Right lobe of liver (tissue), 6 donors: Measurements from ENCODE around the gene SYNE2. TPM values are rescaled to one million over a fixed set of nuclear protein-coding genes. Genes with fewer than 3 reads are reported as not detected.

Experiments used
- ATAC-seq, 4 donors: fragments of 200-7000 bp; cut with Tn5 transposase; one replicate each; pipeline ENCODE4 v1.9.1; 2020; ENCODE audit warnings: mild to moderate bottlenecking in 4 of 4, moderate library complexity in 4 of 4
- DNase-seq, 3 donors: peaks; one replicate each; pipeline ENCODE4 v3.0.0-alpha.2; 2020
- H3K27ac ChIP-seq, 3 donors: fragments of 200-600 bp; one replicate each; pipeline ENCODE4 v1.8.0; 2022
- H3K27me3 ChIP-seq, 2 donors: fragments of 200-600 bp; one replicate each; pipeline ENCODE4 v1.8.0; 2022
- H3K36me3 ChIP-seq, 4 donors: fragments of 200-600 bp; sonication (generic) in 1 of 4; one replicate each; pipeline versions ENCODE4 v1.5.1 to v1.8.0; 2017 to 2022; ENCODE audit warnings: control low read depth in 1 of 4
- H3K4me1 ChIP-seq, 4 donors: fragments of 200-600 bp; sonication (generic) in 1 of 4; one replicate each; pipeline versions ENCODE4 v1.5.1 to v1.8.0; 2017 to 2022; ENCODE audit warnings: control low read depth in 1 of 4
- H3K4me3 ChIP-seq, 3 donors: fragments of 200-600 bp; one replicate each; pipeline ENCODE4 v1.8.0; 2022
- H3K9me3 ChIP-seq, 4 donors: fragments of 200-600 bp; sonication (generic) in 1 of 4; one replicate each; pipeline versions ENCODE4 v1.5.1 to v1.8.0; 2017 to 2022; ENCODE audit warnings: control low read depth in 1 of 4
- POLR2A ChIP-seq: fragments of 450-650 bp; IDR thresholded peaks from one replicate; pipeline ENCODE4 v1.6.1; 2017; ENCODE audit warnings: antibody characterized with exemption, mild to moderate bottlenecking
- WGBS: methylation state at CpG from one replicate; pipeline ENCODE4 v1.1.6; 2018; ENCODE audit warnings: low coverage, low lambda C conversion rate; ENCODE audit not compliant: insufficient coverage; ENCODE audit errors: missing lambda C conversion rate; 5-methylcytosine and 5-hydroxymethylcytosine counted together
- intact Hi-C, 2 donors: fragments of 100-400 bp; cut with DNase I; formaldehyde crosslinking; loops; one replicate each; pipeline versions ENCODE4 v1.11.2 to v1.14.1; 2022
- total RNA-seq, 6 experiments: library from RNA; depleted of rRNA in 2 of 6; stranded (reverse); fragments of >200 nt in 2 of 6; fragmentation: NEBNext Ultra II Directional in 3 of 6; extraction: Animal tissue kit (Norgen Biotek cat#: 25700) in 3 of 6; gene quantifications; one replicate each; pipeline versions ENCODE4 v1.1.0 to v1.2.4, GENCODE V29; 2016 to 2023
- TF ChIP-seq, protein P1 (sequence below), 4 donors: fragments of 200-600 bp in 3 of 4; fragments of 450-650 bp in 1 of 4; IDR thresholded peaks; one replicate each; pipeline versions ENCODE4 v1.5.1 to v1.8.0; 2016 to 2022; ENCODE audit warnings: antibody characterized with exemption in 4 of 4, mild to moderate bottlenecking in 2 of 4
- donor health status: DM: no; HTN: yes; CAD: no.
- donor health status: DM: no; HTN: no; CAD: no.
- donor health status: DM: no; HTN: no; CAD: no.
- donor health status: DM: no; HTN: yes; CAD: no.
- donor health status: DM: no; HTN: yes; CAD: no.

SYNE2 gene
- total RNA-seq, 6 experiments from 2014 or later = 34.6 to 118 (median 47.8) TPM

DNA sequence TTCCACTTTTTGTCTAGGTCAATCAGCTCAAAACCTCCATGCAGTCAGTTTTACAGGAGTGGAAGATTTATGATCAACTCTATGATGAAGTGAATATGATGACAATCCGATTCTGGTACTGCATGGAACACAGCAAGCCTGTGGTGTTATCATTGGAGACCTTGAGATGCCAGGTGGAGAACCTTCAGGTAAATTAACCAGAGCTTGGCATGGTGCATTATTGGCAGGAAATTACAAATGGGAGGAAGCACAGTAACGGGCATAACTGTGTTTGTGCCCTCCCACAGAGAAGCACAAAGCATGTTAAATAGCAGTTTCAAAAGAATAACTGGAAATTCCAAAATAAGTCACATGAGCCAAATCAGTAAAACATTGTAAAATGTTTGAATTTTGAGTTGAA lies 305.8 kb downstream of the SYNE2 start:
- peaks cover 0 to 60% (median 29%) of the 10 kb centered on the region in 4 donors for H3K36me3 ChIP-seq
- intact Hi-C loops = no loop called here
- no peak for ATAC-seq

GRCh38 chr14:64159588-64159987 lies 306.8 kb downstream of the SYNE2 start:
- Histone ChIP-seq H3K36me3 (peaks cover 0 to 64% (median 22%) of the 10 kb centered on the region in 4 donors), H3K27me3 (no peaks in the 10 kb centered on the region), H3K9me3 (no peaks in the 10 kb centered on the region), H3K4me1 (no peaks in the 10 kb centered on the region), H3K27ac (no peak overlapping the region), H3K4me3 (no peak overlapping the region)
- DNase-seq (no peak), ATAC-seq (no peak)
- no peak for TF ChIP-seq POLR2A
- TF ChIP-seq, protein P1, sequence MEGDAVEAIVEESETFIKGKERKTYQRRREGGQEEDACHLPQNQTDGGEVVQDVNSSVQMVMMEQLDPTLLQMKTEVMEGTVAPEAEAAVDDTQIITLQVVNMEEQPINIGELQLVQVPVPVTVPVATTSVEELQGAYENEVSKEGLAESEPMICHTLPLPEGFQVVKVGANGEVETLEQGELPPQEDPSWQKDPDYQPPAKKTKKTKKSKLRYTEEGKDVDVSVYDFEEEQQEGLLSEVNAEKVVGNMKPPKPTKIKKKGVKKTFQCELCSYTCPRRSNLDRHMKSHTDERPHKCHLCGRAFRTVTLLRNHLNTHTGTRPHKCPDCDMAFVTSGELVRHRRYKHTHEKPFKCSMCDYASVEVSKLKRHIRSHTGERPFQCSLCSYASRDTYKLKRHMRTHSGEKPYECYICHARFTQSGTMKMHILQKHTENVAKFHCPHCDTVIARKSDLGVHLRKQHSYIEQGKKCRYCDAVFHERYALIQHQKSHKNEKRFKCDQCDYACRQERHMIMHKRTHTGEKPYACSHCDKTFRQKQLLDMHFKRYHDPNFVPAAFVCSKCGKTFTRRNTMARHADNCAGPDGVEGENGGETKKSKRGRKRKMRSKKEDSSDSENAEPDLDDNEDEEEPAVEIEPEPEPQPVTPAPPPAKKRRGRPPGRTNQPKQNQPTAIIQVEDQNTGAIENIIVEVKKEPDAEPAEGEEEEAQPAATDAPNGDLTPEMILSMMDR (IDR thresholded peaks at IDR 0.05) = no peak
- 91% methylated on average over 3 of the region's 3 CpGs for WGBS
- intact Hi-C loops = no loop called here

More for the DNA sequence above, 305.8 kb downstream of the SYNE2 start:
- Histone ChIP-seq H3K4me3 (no peak overlapping the region), H3K27me3 (no peaks in the 10 kb centered on the region), H3K27ac (no peak overlapping the region), H3K4me1 (no peaks in the 10 kb centered on the region), H3K9me3 (no peaks in the 10 kb centered on the region)
- DNase-seq = no peak
- 72% methylated on average over 2 of the region's 2 CpGs for WGBS
- TF ChIP-seq, protein P1 (IDR thresholded peaks at IDR 0.05) = no peak
- no peak for TF ChIP-seq POLR2A

GRCh38 chr14:64170181-64170580 lies 317.4 kb downstream of the SYNE2 start:
- Histone ChIP-seq H3K9me3 (no peaks in the 10 kb centered on the region), H3K36me3 (peaks cover 6 to 78% (median 46%) of the 10 kb centered on the region in 4 donors), H3K4me3 (no peak overlapping the region), H3K27me3 (no peaks in the 10 kb centered on the region), H3K4me1 (no peaks in the 10 kb centered on the region), H3K27ac (no peak overlapping the region)
- ATAC-seq = no peak
- TF ChIP-seq, protein P1 (IDR thresholded peaks at IDR 0.05) = no peak
- no peak for TF ChIP-seq POLR2A
- intact Hi-C loops = no loop called here
- DNase-seq = no peak
- WGBS = 97% methylated on average over 6 of the region's 8 CpGs

- no peak for ATAC-seq
- Histone ChIP-seq H3K4me1 (no peaks in the 10 kb centered on the region), H3K27ac (no peak overlapping the region), H3K27me3 (no peaks in the 10 kb centered on the region), H3K4me3 (no peak overlapping the region), H3K9me3 (no peaks in the 10 kb centered on the region), H3K36me3 (peaks cover 0 to 58% (median 32%) of the 10 kb centered on the region in 4 donors)
- intact Hi-C loops = no loop called here
- WGBS = 90% methylated on average over 2 of the region's 2 CpGs
- DNase-seq = no peak
- TF ChIP-seq, protein P1 (IDR thresholded peaks at IDR 0.05) = no peak
- no peak for TF ChIP-seq POLR2A
These were observed 322.3 kb downstream of the SYNE2 start for GRCh38 chr14:64174922-64175782.
